ENCODE results near the gene SGCA.
A peak's percentile ranks its signal among the peaks of the same experiment; 100 is the strongest.

Gene SGCA

DNA sequence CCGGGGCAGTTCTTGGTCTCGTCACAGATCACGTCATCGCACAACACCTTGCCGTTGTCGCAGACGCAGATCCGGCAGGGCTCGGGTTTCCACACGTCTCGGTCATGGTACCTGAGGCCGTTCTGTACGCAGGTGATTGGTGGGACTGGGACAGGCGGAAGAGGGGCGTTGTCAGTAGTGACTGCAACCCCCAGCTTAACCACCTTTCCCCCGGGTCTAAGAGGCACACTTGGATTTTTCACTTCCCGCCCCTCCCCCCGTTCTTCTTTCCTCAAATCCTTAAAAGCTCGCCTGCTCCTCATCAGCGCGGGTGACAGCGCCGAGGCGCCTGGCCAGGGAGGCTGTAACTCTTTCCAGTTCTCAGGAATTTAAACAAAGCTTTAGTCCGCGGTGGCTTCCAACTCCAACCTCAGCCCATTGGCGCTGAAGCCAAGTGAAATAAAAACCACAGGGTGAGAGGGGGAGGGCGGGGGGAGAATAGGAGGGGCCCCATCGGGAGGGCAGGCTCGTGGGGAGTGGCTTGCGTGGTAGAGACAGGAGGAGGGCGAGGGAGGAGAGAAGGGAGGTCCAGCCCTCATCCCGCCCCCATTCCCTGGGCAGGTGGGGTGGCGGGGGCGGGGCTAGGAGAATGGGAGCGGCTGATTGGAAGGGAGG lies 34.1 kb downstream of the SGCA start:
- Histone ChIP-seq H3K36me3 (ENCODE audit: insufficient read depth, low read length) (no peaks in the 10 kb centered on the region), H3K9ac (ENCODE audit: low read length) (no peak overlapping the region), H4K20me1 (ENCODE audit: insufficient read depth, low read length) (no peaks in the 10 kb centered on the region), H3K27me3 (ENCODE audit: insufficient read depth, low read length) (peaks cover 2% of the 10 kb centered on the region; the same call in 1 of the 2 replicates), H3K4me3 (ENCODE audit: low read depth, low read length, poor library complexity, severe bottlenecking) (peak overlapping the region; percentile 43), H3F3A (ENCODE audit: insufficient read depth, low read length) (no peaks in the 10 kb centered on the region), H3K9me3 (ENCODE audit: low read length) (no peaks in the 10 kb centered on the region), H3K79me2 (ENCODE audit: insufficient read depth, low read length) (no peaks in the 10 kb centered on the region), H3K27ac (ENCODE audit: low read depth, low read length, poor library complexity, severe bottlenecking) (no peak overlapping the region), H3K9me2 (ENCODE audit: low read depth, low read length) (no peaks in the 10 kb centered on the region), H3K4me2 (ENCODE audit: low read length) (peak overlapping the region; percentile 71), H2AFZ (ENCODE audit: low read length) (no peak overlapping the region), H3K4me1 (ENCODE audit: insufficient read depth, low read length, severe bottlenecking) (peaks cover 15% of the 10 kb centered on the region)
- TF ChIP-seq EZH2 (IDR thresholded peaks at IDR 0.05; ENCODE audit: borderline replicate concordance, low read length), result no peak
- TF ChIP-seq, protein P1, sequence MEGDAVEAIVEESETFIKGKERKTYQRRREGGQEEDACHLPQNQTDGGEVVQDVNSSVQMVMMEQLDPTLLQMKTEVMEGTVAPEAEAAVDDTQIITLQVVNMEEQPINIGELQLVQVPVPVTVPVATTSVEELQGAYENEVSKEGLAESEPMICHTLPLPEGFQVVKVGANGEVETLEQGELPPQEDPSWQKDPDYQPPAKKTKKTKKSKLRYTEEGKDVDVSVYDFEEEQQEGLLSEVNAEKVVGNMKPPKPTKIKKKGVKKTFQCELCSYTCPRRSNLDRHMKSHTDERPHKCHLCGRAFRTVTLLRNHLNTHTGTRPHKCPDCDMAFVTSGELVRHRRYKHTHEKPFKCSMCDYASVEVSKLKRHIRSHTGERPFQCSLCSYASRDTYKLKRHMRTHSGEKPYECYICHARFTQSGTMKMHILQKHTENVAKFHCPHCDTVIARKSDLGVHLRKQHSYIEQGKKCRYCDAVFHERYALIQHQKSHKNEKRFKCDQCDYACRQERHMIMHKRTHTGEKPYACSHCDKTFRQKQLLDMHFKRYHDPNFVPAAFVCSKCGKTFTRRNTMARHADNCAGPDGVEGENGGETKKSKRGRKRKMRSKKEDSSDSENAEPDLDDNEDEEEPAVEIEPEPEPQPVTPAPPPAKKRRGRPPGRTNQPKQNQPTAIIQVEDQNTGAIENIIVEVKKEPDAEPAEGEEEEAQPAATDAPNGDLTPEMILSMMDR (IDR thresholded peaks at IDR 0.05; ENCODE audit: low read length), result no peak

DNA sequence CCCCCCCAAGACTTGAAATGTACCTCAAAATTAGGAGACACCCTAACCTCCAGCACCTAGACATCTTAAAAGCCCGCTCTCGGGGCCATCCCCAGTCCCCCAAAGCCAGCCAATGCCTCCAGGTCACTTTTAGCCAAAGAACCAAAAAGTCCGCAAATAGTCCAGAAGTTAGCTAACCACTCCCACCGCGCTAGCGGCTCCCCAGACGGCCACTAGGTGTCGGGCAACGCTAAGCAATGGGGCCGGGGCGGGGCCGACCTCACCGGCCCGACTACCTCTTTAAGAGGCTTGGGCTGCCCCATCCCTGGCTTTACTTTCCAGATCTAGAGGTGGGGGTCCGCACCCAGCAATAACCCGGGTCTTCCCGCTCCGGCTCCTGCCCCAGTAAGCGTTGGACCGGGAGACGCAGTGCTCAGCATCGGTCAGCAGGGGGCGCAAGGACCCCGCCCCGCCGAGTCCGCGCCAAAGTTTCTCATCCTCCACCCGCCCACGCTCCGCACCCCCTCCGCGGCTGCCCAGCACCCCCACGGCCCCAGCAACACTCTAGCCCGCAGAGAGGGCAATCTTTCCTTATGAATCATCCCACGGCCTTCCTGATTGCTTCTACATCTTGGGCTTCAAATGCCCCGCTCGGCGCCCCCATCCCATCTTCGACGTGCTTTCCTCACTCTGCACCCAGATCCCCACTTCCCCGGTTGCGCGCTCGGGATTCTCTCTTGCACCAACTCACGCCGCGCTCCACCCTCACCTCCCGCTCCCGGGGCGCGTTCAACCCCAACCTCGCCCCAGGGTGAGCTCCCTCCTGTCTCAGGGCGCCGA lies 34.9 kb downstream of the SGCA start:
- Histone ChIP-seq H4K20me1 (ENCODE audit: insufficient read depth, low read length) (no peaks in the 10 kb centered on the region), H3K4me3 (ENCODE audit: low read depth, low read length, poor library complexity, severe bottlenecking) (peak overlapping the region; percentile 43), H3K9me2 (ENCODE audit: low read depth, low read length) (no peaks in the 10 kb centered on the region), H3K9ac (ENCODE audit: low read length) (no peak overlapping the region), H3K4me1 (ENCODE audit: insufficient read depth, low read length, severe bottlenecking) (peaks cover 15% of the 10 kb centered on the region), H2AFZ (ENCODE audit: low read length) (no peak overlapping the region), H3F3A (ENCODE audit: insufficient read depth, low read length) (no peaks in the 10 kb centered on the region), H3K27ac (ENCODE audit: low read depth, low read length, poor library complexity, severe bottlenecking) (no peak overlapping the region), H3K79me2 (ENCODE audit: insufficient read depth, low read length) (no peaks in the 10 kb centered on the region), H3K4me2 (ENCODE audit: low read length) (peak overlapping the region; percentile 71), H3K27me3 (ENCODE audit: insufficient read depth, low read length) (peaks cover 4% of the 10 kb centered on the region; the same call in 1 of the 2 replicates), H3K36me3 (ENCODE audit: insufficient read depth, low read length) (no peaks in the 10 kb centered on the region), H3K9me3 (ENCODE audit: low read length) (no peaks in the 10 kb centered on the region)
- TF ChIP-seq EZH2 (IDR thresholded peaks at IDR 0.05; ENCODE audit: borderline replicate concordance, low read length), result no peak
- TF ChIP-seq, protein P1 (IDR thresholded peaks at IDR 0.05; ENCODE audit: low read length), result peak; percentile 100

DNA sequence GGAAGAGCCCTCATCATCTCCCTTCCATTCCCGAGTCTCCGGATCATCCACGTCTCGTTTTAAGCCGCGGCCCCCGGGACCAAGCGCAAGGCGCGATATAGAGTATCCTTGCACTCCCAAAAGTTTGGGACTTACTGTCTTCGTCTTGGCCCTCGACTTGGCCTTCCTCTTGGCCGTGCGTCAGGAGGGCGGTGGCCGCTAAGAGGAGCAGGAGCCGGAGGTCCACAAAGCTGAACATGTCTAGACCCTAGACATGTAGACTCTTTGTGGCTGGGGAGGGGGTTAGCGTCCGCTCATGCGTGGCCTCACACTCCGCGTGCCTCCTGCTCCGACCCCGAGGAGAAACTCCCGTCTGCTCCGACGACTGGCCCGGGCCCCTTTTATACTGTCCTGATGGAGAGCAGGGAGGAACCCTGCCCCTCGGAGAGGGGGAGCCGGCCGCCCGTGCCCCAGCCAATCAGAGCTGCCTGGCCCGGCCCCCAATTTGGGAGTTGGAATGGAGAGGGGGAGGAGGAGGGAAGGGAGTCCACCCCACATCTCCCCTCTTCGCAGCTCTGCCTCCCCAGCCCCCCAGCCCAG lies 35.6 kb downstream of the SGCA start, which contains the start of gene COL1A1:
Gene COL1A1, minus strand, starts transcription at position 356 of the 579 bp plus-strand sequence. Its CDS starts 118 bp downstream, at position 238.
- H3K9me2 ChIP-seq (ENCODE audit: low read depth, low read length), result no peaks in the 10 kb centered on the region
- H3K79me2 ChIP-seq (ENCODE audit: insufficient read depth, low read length), result no peaks in the 10 kb centered on the region
- no peak within 1 kb of the TSS for H2AFZ ChIP-seq (ENCODE audit: low read length)
- H3K27ac ChIP-seq (ENCODE audit: low read depth, low read length, poor library complexity, severe bottlenecking), result no peak within 1 kb of the TSS
- no peak within 1 kb of the TSS for H3K9ac ChIP-seq (ENCODE audit: low read length)
- H3K4me3 ChIP-seq (ENCODE audit: low read depth, low read length, poor library complexity, severe bottlenecking), result peak within 1 kb of the TSS; percentile 43
- H3F3A ChIP-seq (ENCODE audit: insufficient read depth, low read length), result no peaks in the 10 kb centered on the region
- no peak for TF ChIP-seq EZH2 (IDR thresholded peaks at IDR 0.05; ENCODE audit: borderline replicate concordance, low read length)
- TF ChIP-seq, protein P1 (IDR thresholded peaks at IDR 0.05; ENCODE audit: low read length), result no peak
- H3K4me1 ChIP-seq (ENCODE audit: insufficient read depth, low read length, severe bottlenecking), result peaks cover 15% of the 10 kb centered on the region
- peak within 1 kb of the TSS; percentile 71 for H3K4me2 ChIP-seq (ENCODE audit: low read length)
- peaks cover 4% of the 10 kb centered on the region; the same call in 1 of the 2 replicates for H3K27me3 ChIP-seq (ENCODE audit: insufficient read depth, low read length)
- H3K9me3 ChIP-seq (ENCODE audit: low read length), result no peaks in the 10 kb centered on the region
- H4K20me1 ChIP-seq (ENCODE audit: insufficient read depth, low read length), result no peaks in the 10 kb centered on the region
- H3K36me3 ChIP-seq (ENCODE audit: insufficient read depth, low read length), result no peaks in the 10 kb centered on the region
